Measurements from ENCODE around the gene ADCY2. TPM values are rescaled to one million over a fixed set of nuclear protein-coding genes. Genes with fewer than 3 reads are reported as not detected.

ADCY2 gene
- total RNA-seq, 1 experiment from 2014 or later, result not detected

DNA sequence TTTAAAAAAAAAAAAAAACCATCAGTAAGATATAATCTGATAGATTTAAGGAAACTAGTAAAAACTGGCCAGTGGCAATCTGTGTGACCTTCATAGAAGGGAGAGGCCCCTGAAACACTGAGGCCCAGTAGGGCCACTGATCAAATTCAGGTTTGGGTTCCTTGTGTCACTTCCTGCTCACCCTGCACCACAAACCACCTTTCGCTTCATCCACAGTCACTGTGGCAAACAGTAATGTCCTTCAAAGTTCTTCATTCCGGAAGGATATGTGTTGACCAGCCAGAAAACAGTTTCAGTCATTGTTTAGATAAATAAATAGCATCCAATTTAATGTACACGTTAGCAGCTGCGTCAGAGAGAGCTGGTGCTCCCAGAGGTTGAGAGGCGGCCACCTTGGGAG, 232.9 kb downstream of the ADCY2 start:
- Histone ChIP-seq H3K4me3 (ENCODE audit: low read depth, low read length) (no peak overlapping the region), H3K36me3 (ENCODE audit: control insufficient read depth, insufficient read depth, low read length) (no peaks in the 10 kb centered on the region), H3K4me1 (no peaks in the 10 kb centered on the region), H3K9me3 (no peaks in the 10 kb centered on the region), H3K27me3 (replicated peaks; ENCODE audit: control insufficient read depth, insufficient read depth, low read length) (no peaks in the 10 kb centered on the region; the same call in 1 of the 2 replicates)
- no TSS peak for BruUV-seq (replicated peaks)
- ChIA-PET CTCF (no interaction called here), POLR2A (no interaction called here)
- H3K4me1 Mint-ChIP-seq (ENCODE audit: low read depth, unreplicated experiment), result no peaks in the 10 kb centered on the region
- intact Hi-C loops (cut with micrococcal nuclease; ENCODE audit: unreplicated experiment), result loop anchor here (10.0 kb wide), 1 partner anchor 116 kb away; no protein-coding TSS in a partner anchor
- H3K36me3 Mint-ChIP-seq (ENCODE audit: insufficient read depth, unreplicated experiment), result no peaks in the 10 kb centered on the region
- no peak overlapping the region for H3K27ac Mint-ChIP-seq (ENCODE audit: unreplicated experiment)
- TF ChIP-seq, protein P1, sequence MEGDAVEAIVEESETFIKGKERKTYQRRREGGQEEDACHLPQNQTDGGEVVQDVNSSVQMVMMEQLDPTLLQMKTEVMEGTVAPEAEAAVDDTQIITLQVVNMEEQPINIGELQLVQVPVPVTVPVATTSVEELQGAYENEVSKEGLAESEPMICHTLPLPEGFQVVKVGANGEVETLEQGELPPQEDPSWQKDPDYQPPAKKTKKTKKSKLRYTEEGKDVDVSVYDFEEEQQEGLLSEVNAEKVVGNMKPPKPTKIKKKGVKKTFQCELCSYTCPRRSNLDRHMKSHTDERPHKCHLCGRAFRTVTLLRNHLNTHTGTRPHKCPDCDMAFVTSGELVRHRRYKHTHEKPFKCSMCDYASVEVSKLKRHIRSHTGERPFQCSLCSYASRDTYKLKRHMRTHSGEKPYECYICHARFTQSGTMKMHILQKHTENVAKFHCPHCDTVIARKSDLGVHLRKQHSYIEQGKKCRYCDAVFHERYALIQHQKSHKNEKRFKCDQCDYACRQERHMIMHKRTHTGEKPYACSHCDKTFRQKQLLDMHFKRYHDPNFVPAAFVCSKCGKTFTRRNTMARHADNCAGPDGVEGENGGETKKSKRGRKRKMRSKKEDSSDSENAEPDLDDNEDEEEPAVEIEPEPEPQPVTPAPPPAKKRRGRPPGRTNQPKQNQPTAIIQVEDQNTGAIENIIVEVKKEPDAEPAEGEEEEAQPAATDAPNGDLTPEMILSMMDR (IDR thresholded peaks at IDR 0.05; ENCODE audit: insufficient read depth in 1 of 2, low read depth in 1 of 2, low read length in 1 of 2, severe bottlenecking in 1 of 2, unreplicated experiment in 1 of 2), result no peak
- no peak overlapping the region for H3K4me3 Mint-ChIP-seq (ENCODE audit: unreplicated experiment)
- DNase-seq, result no peak
- H3K27me3 Mint-ChIP-seq (ENCODE audit: insufficient read depth, unreplicated experiment), result peaks cover 17% of the 10 kb centered on the region
- H3K9me3 Mint-ChIP-seq (ENCODE audit: unreplicated experiment), result peaks cover 9% of the 10 kb centered on the region

DNA sequence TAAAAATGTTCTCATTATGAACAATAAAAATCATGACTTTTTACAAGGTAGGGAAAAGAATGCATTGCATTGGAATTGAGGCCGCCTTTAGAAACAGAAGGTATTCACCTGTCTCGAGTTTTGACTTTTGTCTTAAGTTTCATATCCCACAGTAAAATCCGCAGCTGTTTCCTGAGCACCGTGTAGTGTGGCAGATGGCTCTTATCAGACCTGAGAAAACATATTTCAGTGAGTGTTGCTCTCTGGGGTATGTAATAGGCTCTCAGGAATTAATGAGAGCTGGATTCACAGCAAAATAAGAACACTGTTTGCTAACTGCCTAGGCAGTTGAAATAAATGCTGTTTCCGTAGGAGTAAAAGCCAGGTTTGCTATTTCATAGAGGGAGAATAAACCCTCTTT, 233.6 kb downstream of the ADCY2 start:
- Mint-ChIP-seq H3K27me3 (ENCODE audit: insufficient read depth, unreplicated experiment) (peaks cover 17% of the 10 kb centered on the region), H3K36me3 (ENCODE audit: insufficient read depth, unreplicated experiment) (no peaks in the 10 kb centered on the region), H3K9me3 (ENCODE audit: unreplicated experiment) (peaks cover 9% of the 10 kb centered on the region), H3K4me1 (ENCODE audit: low read depth, unreplicated experiment) (no peaks in the 10 kb centered on the region), H3K4me3 (ENCODE audit: unreplicated experiment) (no peak overlapping the region), H3K27ac (ENCODE audit: unreplicated experiment) (no peak overlapping the region)
- Histone ChIP-seq H3K9me3 (no peaks in the 10 kb centered on the region), H3K4me3 (ENCODE audit: low read depth, low read length) (no peak overlapping the region), H3K36me3 (ENCODE audit: control insufficient read depth, insufficient read depth, low read length) (no peaks in the 10 kb centered on the region), H3K4me1 (no peaks in the 10 kb centered on the region), H3K27me3 (replicated peaks; ENCODE audit: control insufficient read depth, insufficient read depth, low read length) (no peaks in the 10 kb centered on the region)
- TF ChIP-seq, protein P1 (IDR thresholded peaks at IDR 0.05; ENCODE audit: insufficient read depth in 1 of 2, low read depth in 1 of 2, low read length in 1 of 2, severe bottlenecking in 1 of 2, unreplicated experiment in 1 of 2), result no peak
- DNase-seq, result no peak
- no TSS peak for BruUV-seq (replicated peaks)
- CTCF ChIA-PET, result no interaction called here
- intact Hi-C loops (cut with micrococcal nuclease; ENCODE audit: unreplicated experiment), result loop anchor here (10.0 kb wide), 1 partner anchor 115 kb away; no protein-coding TSS in a partner anchor
- POLR2A ChIA-PET, result no interaction called here

DNA sequence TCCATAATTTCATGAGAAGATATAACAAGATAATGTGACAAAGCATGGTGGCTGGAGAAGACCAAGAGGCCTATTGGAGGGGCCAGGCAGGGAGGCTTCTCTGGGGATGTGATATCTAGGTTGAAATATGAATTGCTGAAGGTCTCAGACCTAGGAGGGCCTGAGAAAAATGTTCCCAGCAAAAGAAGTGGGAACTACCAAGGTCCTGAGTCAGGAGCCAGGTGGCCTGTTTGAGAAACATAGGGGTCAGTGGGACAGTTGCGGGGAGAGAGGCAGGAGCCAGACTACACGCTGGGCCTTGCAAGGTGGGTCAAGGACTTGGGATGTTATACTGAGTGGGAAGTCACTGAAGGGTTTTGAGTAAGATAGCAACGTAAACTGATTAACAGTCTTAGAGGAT, 238.9 kb downstream of the ADCY2 start:
- ChIA-PET POLR2A (no interaction called here), CTCF (no interaction called here)
- H3K9me3 Mint-ChIP-seq (ENCODE audit: unreplicated experiment), result peaks cover 19% of the 10 kb centered on the region
- no peaks in the 10 kb centered on the region for H3K27me3 ChIP-seq (replicated peaks; ENCODE audit: control insufficient read depth, insufficient read depth, low read length)
- no peak for DNase-seq
- H3K36me3 ChIP-seq (ENCODE audit: control insufficient read depth, insufficient read depth, low read length), result no peaks in the 10 kb centered on the region
- TF ChIP-seq, protein P1 (IDR thresholded peaks at IDR 0.05; ENCODE audit: insufficient read depth in 1 of 2, low read depth in 1 of 2, low read length in 1 of 2, severe bottlenecking in 1 of 2, unreplicated experiment in 1 of 2), result no peak
- H3K4me1 ChIP-seq, result peaks cover 8% of the 10 kb centered on the region
- H3K27me3 Mint-ChIP-seq (ENCODE audit: insufficient read depth, unreplicated experiment), result peaks cover 12% of the 10 kb centered on the region
- H3K27ac Mint-ChIP-seq (ENCODE audit: unreplicated experiment), result no peak overlapping the region
- H3K4me3 Mint-ChIP-seq (ENCODE audit: unreplicated experiment), result no peak overlapping the region
- no peak overlapping the region for H3K4me3 ChIP-seq (ENCODE audit: low read depth, low read length)
- BruUV-seq (replicated peaks), result no TSS peak
- H3K36me3 Mint-ChIP-seq (ENCODE audit: insufficient read depth, unreplicated experiment), result no peaks in the 10 kb centered on the region
- no peaks in the 10 kb centered on the region for H3K4me1 Mint-ChIP-seq (ENCODE audit: low read depth, unreplicated experiment)
- intact Hi-C loops (cut with micrococcal nuclease; ENCODE audit: unreplicated experiment), result no loop called here
- H3K9me3 ChIP-seq, result no peaks in the 10 kb centered on the region; the same call in 1 of the 2 replicates

Measured in Caco-2 (cell line).